IMR-90 (cell line): Measurements from ENCODE around the gene COL5A1. TPM values are rescaled to one million over a fixed set of nuclear protein-coding genes. Genes with fewer than 3 reads are reported as not detected.

Experiments used
- ATAC-seq: fragments of 200-7000 bp; cut with Tn5 transposase; 2 replicates; pipeline ENCODE4 v1.9.1; 2020; ENCODE audit warnings: low read depth, mild to moderate bottlenecking, moderate library complexity
- BruUV-seq: library from RNA; stranded (reverse); fragments of 400-500 nt; replicated peaks from 2 replicates; lab custom pipeline; 2021; lab: Mats Ljungman, UMichigan
- CTCF ChIA-PET: fragments of 300-600 bp; formaldehyde crosslinking; extraction: SDS; loops from one replicate; lab custom pipeline; 2021; ENCODE audit warnings: antibody characterized with exemption; lab: Yijun Ruan, JAX
- POLR2A ChIA-PET: fragments of 300-600 bp; sonication (Branson Sonifier 250); formaldehyde crosslinking; loops from one replicate; lab custom pipeline; 2022; ENCODE audit warnings: antibody characterized with exemption; ENCODE audit not compliant: unreplicated experiment; lab: Charles Lee
- DNase-seq: peaks from one replicate; pipeline ENCODE4 v3.0.0; 2013
- H2AFZ ChIP-seq: replicated peaks from 2 replicates; pipeline ENCODE3; 2013; ENCODE audit warnings: low read length, mild to moderate bottlenecking; ENCODE audit not compliant: poor library complexity
- H2AK5ac ChIP-seq: 2 replicates; pipeline ENCODE4 v1.6.1; 2013; ENCODE audit warnings: low read depth, low read length, inconsistent platforms
- H2AK9ac ChIP-seq: replicated peaks from 2 replicates; pipeline ENCODE3; 2013; ENCODE audit warnings: mild to moderate bottlenecking, low read depth, low read length, moderate library complexity; ENCODE audit not compliant: poor library complexity
- H2BK120ac ChIP-seq: 2 replicates; pipeline ENCODE4 v1.6.1; 2013; ENCODE audit warnings: low read depth, low read length, inconsistent platforms
- H2BK15ac ChIP-seq: 3 replicates; pipeline ENCODE4 v1.6.1; 2013; ENCODE audit warnings: low read depth, low read length, inconsistent platforms
- H2BK20ac ChIP-seq: 2 replicates; pipeline ENCODE4 v1.6.1; 2013; ENCODE audit warnings: low read depth, mild to moderate bottlenecking, inconsistent platforms, low read length, moderate library complexity
- H2BK5ac ChIP-seq: 2 replicates; pipeline ENCODE4 v1.6.1; 2013; ENCODE audit warnings: mild to moderate bottlenecking, low read depth, low read length, inconsistent platforms; ENCODE audit not compliant: poor library complexity, severe bottlenecking
- H3K14ac ChIP-seq: replicated peaks from 2 replicates; pipeline ENCODE4 v1.6.1; 2013; ENCODE audit warnings: low read depth, low read length, inconsistent platforms
- H3K18ac ChIP-seq: 2 replicates; pipeline ENCODE4 v1.6.1; 2013; ENCODE audit warnings: low read depth, low read length, control low read depth
- H3K23ac ChIP-seq: 2 replicates; pipeline ENCODE4 v1.6.1; 2013; ENCODE audit warnings: low read depth, low read length, inconsistent platforms
- H3K27ac ChIP-seq: 2 replicates; pipeline ENCODE4 v1.5.1; 2013; ENCODE audit warnings: mild to moderate bottlenecking, control low read depth, low read length; ENCODE audit not compliant: insufficient read depth
- H3K27me3 ChIP-seq: 2 replicates; pipeline ENCODE4 v1.6.1; 2013; ENCODE audit warnings: low read length; ENCODE audit not compliant: control insufficient read depth, insufficient read depth
- H3K36me3 ChIP-seq: 2 replicates; pipeline ENCODE4 v1.6.1; 2013; ENCODE audit warnings: low read length, mixed read lengths; ENCODE audit not compliant: control insufficient read depth, insufficient read depth
- H3K4ac ChIP-seq: 2 replicates; pipeline ENCODE4 v1.6.1; 2013; ENCODE audit warnings: low read depth, low read length, inconsistent platforms
- H3K4me1 ChIP-seq: 2 replicates; pipeline ENCODE4 v1.6.1; 2013; ENCODE audit warnings: low read length, mixed read lengths; ENCODE audit not compliant: control insufficient read depth, insufficient read depth
- H3K4me2 ChIP-seq: 2 replicates; pipeline ENCODE4 v1.6.1; 2013; ENCODE audit warnings: low read depth, mild to moderate bottlenecking, control low read depth, low read length, moderate library complexity
- H3K4me3 ChIP-seq: 2 replicates; pipeline ENCODE4 v1.5.1; 2013; ENCODE audit warnings: low read depth, mild to moderate bottlenecking, control low read depth, low read length, moderate library complexity; ENCODE audit not compliant: insufficient read depth
- H3K56ac ChIP-seq: 2 replicates; pipeline ENCODE4 v1.6.1; 2013; ENCODE audit warnings: low read length, inconsistent platforms; ENCODE audit not compliant: insufficient read depth; ENCODE audit errors: extremely low read depth
- H3K79me1 ChIP-seq, 2 experiments: 2 replicates each; pipeline ENCODE4 v1.6.1; 2013; ENCODE audit warnings: low read length in 2 of 2, inconsistent platforms in 1 of 2, low read depth in 1 of 2
- H3K9ac ChIP-seq: 2 replicates; pipeline ENCODE4 v1.6.1; 2013; ENCODE audit warnings: low read depth, low read length, control low read depth
- H3K9me1 ChIP-seq: 2 replicates; pipeline ENCODE4 v1.6.1; 2013; ENCODE audit warnings: low read length, inconsistent platforms; ENCODE audit not compliant: insufficient read depth
- H3K9me3 ChIP-seq: 2 replicates; pipeline ENCODE4 v1.6.1; 2013; ENCODE audit warnings: low read length; ENCODE audit not compliant: control insufficient read depth, insufficient read depth
- H4K20me1 ChIP-seq: 2 replicates; pipeline ENCODE4 v1.6.1; 2013; ENCODE audit warnings: low read length, inconsistent platforms; ENCODE audit not compliant: insufficient read depth
- H4K5ac ChIP-seq: 2 replicates; pipeline ENCODE4 v1.6.1; 2013; ENCODE audit warnings: mild to moderate bottlenecking, low read depth, low read length, control low read depth
- H4K8ac ChIP-seq, 2 experiments: 2 replicates each; pipeline ENCODE4 v1.6.1; 2013; ENCODE audit warnings: low read depth in 2 of 2, low read length in 2 of 2, control low read depth in 1 of 2, inconsistent platforms in 1 of 2
- H4K91ac ChIP-seq: 2 replicates; pipeline ENCODE4 v1.6.1; 2013; ENCODE audit warnings: low read depth, low read length, inconsistent platforms; ENCODE audit not compliant: insufficient read depth
- BHLHE40 ChIP-seq: fragments of 150-350 bp; IDR thresholded peaks from 2 replicates; pipeline ENCODE4 v1.6.1; 2016; ENCODE audit warnings: mild to moderate bottlenecking, low read depth, low read length
- CHD1 ChIP-seq: IDR thresholded peaks from 2 replicates; pipeline ENCODE4 v1.6.1; 2012; ENCODE audit warnings: low read depth, low read length, improper control_type of control experiment
- MAFK ChIP-seq: IDR thresholded peaks from 2 replicates; pipeline ENCODE4 v1.6.1; 2012; ENCODE audit warnings: low read depth, low read length, improper control_type of control experiment
- POLR2A ChIP-seq: IDR thresholded peaks from 2 replicates; pipeline ENCODE4 v1.6.1; 2012; ENCODE audit warnings: mild to moderate bottlenecking, low read depth, low read length
- RFX5 ChIP-seq: IDR thresholded peaks from 2 replicates; pipeline ENCODE4 v1.8.0; 2012; ENCODE audit warnings: low read depth, mild to moderate bottlenecking, low read length, moderate library complexity
- SMC3 ChIP-seq: fragments of 150-350 bp; IDR thresholded peaks from 2 replicates; pipeline ENCODE4 v1.6.1; 2016; ENCODE audit warnings: low read depth, mild to moderate bottlenecking, antibody characterized with exemption, low read length, moderate library complexity
- USF2 ChIP-seq: fragments of 150-350 bp; IDR thresholded peaks from 2 replicates; pipeline ENCODE4 v1.6.1; 2017; ENCODE audit warnings: mild to moderate bottlenecking, antibody characterized with exemption, low read length, low read depth
- WGBS, 2 experiments: methylation state at CpG; one replicate each; pipeline versions ENCODE4 v1.1.5 to v1.1.7; 2013; ENCODE audit warnings: missing lambda C conversion rate in 2 of 2; ENCODE audit not compliant: insufficient read length in 1 of 2; ENCODE audit errors: extremely low coverage in 2 of 2; 5-methylcytosine and 5-hydroxymethylcytosine counted together
- dilution Hi-C: fragments of 300-500 bp; cut with HindIII; formaldehyde crosslinking; loops from one replicate; pipeline ENCODE4 v1.14.3; 2018; ENCODE audit warnings: low sequenced_read_pairs; ENCODE audit not compliant: unreplicated experiment
- in situ Hi-C: fragments of 300-500 bp; cut with MboI; formaldehyde crosslinking; loops from 3 replicates; pipeline ENCODE4 v1.14.3; 2019; ENCODE audit warnings: low sequenced_read_pairs, inconsistent platforms, mixed read lengths
- intact Hi-C: fragments of 100-400 bp; cut with micrococcal nuclease; formaldehyde crosslinking; loops from 2 replicates; pipeline ENCODE4 v1.10.0; 2022
- polyA plus RNA-seq, 3 experiments: library from polyadenylated mRNA; depleted of rRNA; stranded (reverse); fragments of >200 nt; gene quantifications; 2 replicates each; pipeline ENCODE4 v1.2.3, GENCODE V29; 2012; ENCODE audit warnings: low replicate concordance in 1 of 3
- total RNA-seq: library from RNA; depleted of rRNA; stranded (reverse); fragments of >200 nt; gene quantifications from 2 replicates; pipeline ENCODE4 v1.2.3, GENCODE V29; 2012
- TF ChIP-seq, protein P1 (sequence below): conservative IDR thresholded peaks from 2 replicates; pipeline ENCODE4 v1.5.1; 2012; ENCODE audit warnings: mild to moderate bottlenecking, low read depth, low read length, improper control_type of control experiment

The COL5A1 gene
- total and polyA plus RNA-seq, 2 of the 4 experiments (the other 2 are of a cell fraction): 19.2 to 173 TPM

DNA sequence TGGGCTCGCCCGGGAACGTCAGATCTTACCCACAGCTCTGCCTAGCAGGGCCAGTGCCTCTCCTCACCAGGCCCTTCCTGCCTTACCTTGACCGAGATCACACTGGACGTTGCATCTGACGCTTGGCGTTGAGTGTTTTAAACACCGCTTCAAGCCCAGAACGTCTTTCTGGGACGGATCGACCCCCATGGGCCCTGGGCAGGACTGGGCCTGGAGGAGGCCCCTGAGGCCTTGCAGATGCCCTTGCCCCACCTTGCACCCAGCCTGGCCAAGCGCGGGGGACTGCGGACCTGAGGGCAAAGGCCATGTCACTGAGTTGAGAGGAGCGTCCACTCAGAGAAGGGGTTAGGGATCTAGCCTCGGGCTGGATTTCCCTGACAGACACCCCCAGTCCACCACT lies 174.7 kb downstream of the COL5A1 start (continued):
- TF ChIP-seq, protein P1, sequence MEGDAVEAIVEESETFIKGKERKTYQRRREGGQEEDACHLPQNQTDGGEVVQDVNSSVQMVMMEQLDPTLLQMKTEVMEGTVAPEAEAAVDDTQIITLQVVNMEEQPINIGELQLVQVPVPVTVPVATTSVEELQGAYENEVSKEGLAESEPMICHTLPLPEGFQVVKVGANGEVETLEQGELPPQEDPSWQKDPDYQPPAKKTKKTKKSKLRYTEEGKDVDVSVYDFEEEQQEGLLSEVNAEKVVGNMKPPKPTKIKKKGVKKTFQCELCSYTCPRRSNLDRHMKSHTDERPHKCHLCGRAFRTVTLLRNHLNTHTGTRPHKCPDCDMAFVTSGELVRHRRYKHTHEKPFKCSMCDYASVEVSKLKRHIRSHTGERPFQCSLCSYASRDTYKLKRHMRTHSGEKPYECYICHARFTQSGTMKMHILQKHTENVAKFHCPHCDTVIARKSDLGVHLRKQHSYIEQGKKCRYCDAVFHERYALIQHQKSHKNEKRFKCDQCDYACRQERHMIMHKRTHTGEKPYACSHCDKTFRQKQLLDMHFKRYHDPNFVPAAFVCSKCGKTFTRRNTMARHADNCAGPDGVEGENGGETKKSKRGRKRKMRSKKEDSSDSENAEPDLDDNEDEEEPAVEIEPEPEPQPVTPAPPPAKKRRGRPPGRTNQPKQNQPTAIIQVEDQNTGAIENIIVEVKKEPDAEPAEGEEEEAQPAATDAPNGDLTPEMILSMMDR: no peak

DNA sequence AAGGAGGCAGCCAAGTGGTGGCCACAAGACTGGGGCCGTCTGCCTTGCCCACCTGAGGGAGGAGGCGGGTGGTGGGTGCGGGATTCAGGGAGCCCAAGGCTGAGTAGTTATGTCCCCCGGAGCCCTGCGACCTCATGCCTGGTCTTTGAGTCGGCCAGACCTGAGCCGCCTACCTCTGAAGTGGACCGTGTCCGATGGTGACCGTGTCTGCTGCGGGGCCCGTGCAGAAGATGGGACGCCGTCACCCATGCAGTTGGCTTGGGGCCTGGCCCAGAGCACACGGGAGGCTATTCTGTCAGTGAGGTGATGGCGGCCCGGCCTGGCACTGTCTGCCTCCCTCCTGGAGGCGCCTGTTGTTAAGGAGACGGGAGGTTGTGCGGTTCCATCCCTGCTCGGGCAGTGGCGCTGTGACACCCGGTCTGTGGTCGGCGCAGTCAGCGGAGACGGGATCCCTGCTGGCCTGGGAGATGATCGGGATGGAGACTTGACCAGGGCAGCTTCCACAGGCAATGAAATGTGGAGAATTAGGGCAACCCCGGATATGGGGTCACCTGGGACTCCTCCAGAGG lies 176.5 kb downstream of the COL5A1 start:
- no peak overlapping the region for H2AK9ac ChIP-seq
- no peak overlapping the region for H3K14ac ChIP-seq
- H3K23ac ChIP-seq: no peak overlapping the region
- H3K27ac ChIP-seq: peak overlapping the region; percentile 32; the same call in 1 of the 2 replicates
- H3K36me3 ChIP-seq: peaks cover 97% of the 10 kb centered on the region
- H3K9me1 ChIP-seq: peaks cover 36% of the 10 kb centered on the region
- in situ Hi-C loops (no loop called here), intact Hi-C loops (no loop called here), dilution Hi-C loops (no loop called here)
- H3K18ac ChIP-seq: no peak overlapping the region; the same call in 1 of the 2 replicates
- H3K4ac ChIP-seq: no peak overlapping the region
- H2BK120ac ChIP-seq: no peak overlapping the region
- ATAC-seq (no peak), DNase-seq (no peak)
- H3K27me3 ChIP-seq: no peaks in the 10 kb centered on the region
- H4K5ac ChIP-seq: no peak overlapping the region
- H2BK20ac ChIP-seq: no peak overlapping the region
- H2BK5ac ChIP-seq: no peak overlapping the region
- no peak overlapping the region for H3K9ac ChIP-seq
- POLR2A ChIA-PET: no interaction called here
- peak overlapping the region; percentile 49 for H4K91ac ChIP-seq
- H3K56ac ChIP-seq: no peak overlapping the region
- BruUV-seq: no TSS peak
- no peak overlapping the region for H3K4me2 ChIP-seq
- H2AK5ac ChIP-seq: peak overlapping the region; percentile 26
- no peaks in the 10 kb centered on the region; the same call in 1 of the 2 replicates for H4K20me1 ChIP-seq
- no peak overlapping the region for H3K4me3 ChIP-seq
- TF ChIP-seq, protein P1: no peak
- no peak for TF ChIP-seq POLR2A
- TF ChIP-seq BHLHE40: no peak
- TF ChIP-seq USF2: no peak
- TF ChIP-seq RFX5: no peak
- TF ChIP-seq CHD1: no peak
- no peak for TF ChIP-seq SMC3
- TF ChIP-seq MAFK: no peak
- H2AFZ ChIP-seq: no peak overlapping the region
- peaks cover 17% of the 10 kb centered on the region for H3K4me1 ChIP-seq
- no peaks in the 10 kb centered on the region for H3K9me3 ChIP-seq
- no peak overlapping the region for H4K8ac ChIP-seq
- H2BK15ac ChIP-seq: no peak overlapping the region
- peaks cover 9 to 96% of the 10 kb centered on the region in 2 experiments for H3K79me1 ChIP-seq
- CTCF ChIA-PET: no interaction called here
- WGBS, 2 experiments: 91% methylated on average over 21 of the region's 29 CpGs; no CpG with 5 or more reads in 1 of the 2 experiments
